Esophagus squamous epithelium (tissue), 4 donors: ENCODE data around the gene SPAG8.

Source experiments
- CTCF ChIP-seq, 6 experiments: fragments of 450-650 bp in 4 of 6; fragments of 200-600 bp in 2 of 6; sonication (generic) in 2 of 6; IDR thresholded peaks; one replicate each; pipeline ENCODE4 v1.5.1; 2016 to 2019; ENCODE audit warnings: antibody characterized with exemption in 6 of 6, mild to moderate bottlenecking in 4 of 6, moderate library complexity in 4 of 6
- POLR2A ChIP-seq, 4 donors: fragments of 450-650 bp; IDR thresholded peaks; one replicate each; pipeline ENCODE4 v1.6.1; 2017; ENCODE audit warnings: antibody characterized with exemption in 4 of 4, mild to moderate bottlenecking in 4 of 4, moderate library complexity in 3 of 4

- TF ChIP-seq CTCF (IDR thresholded peaks at IDR 0.05): no peak
- TF ChIP-seq POLR2A (IDR thresholded peaks at IDR 0.05): no peak
Measured at GRCh38 chr9:35783418-35783817, 28.6 kb downstream of the SPAG8 start.
